ENCODE results near the gene MAP3K7. TPM values are rescaled to one million over a fixed set of nuclear protein-coding genes. Genes with fewer than 3 reads are reported as not detected.
A peak's percentile ranks its signal among the peaks of the same experiment; 100 is the strongest.

Gene MAP3K7
- 30.8 TPM for total RNA-seq (ENCODE audit: insufficient read depth, low replicate concordance)

DNA sequence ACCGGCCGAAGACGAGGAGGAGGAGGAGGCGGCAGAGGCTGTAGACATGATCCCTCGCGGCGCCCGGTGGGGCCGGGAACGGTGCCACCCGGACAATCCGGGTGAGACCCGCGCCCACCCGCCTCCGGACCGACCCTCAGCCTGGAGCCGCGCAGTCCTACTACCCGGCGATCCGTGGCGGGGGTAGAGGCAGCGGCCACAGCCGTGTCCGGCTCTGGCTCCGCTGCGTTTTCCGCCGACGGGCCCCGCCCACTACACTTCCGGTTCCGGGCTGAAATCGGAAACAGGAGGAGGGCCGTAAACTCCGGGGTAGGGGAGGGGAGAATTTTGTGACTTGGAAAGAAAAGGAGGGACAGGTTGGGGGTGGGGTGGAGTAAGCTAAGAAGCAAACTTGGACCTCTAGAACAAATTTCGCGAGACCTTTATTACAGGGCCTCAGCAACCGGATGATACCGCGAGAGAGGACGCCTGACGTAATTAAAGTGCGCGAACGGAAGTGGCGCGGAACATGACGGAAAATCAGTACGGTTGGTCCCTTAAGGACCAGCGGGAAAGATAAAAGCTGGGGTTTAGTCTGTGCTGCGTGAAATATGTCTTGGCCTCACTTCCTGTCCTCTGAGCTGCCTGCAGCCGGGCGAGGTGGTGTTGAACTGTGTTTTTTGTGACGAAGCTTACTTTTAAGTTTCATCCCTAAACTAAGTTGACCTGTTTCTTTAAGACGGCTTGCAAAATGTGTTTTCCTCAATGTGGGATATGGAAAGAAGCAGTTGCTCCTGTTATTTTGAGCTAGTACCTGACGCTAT lies at the start of gene MAP3K7:
TSS of gene MAP3K7 (minus strand) at position 237 of the 803 bp plus-strand sequence. CDS start at position 48, 189 bp downstream.
- peak; percentile 99 for DNase-seq (ENCODE audit: low spot score)

DNA sequence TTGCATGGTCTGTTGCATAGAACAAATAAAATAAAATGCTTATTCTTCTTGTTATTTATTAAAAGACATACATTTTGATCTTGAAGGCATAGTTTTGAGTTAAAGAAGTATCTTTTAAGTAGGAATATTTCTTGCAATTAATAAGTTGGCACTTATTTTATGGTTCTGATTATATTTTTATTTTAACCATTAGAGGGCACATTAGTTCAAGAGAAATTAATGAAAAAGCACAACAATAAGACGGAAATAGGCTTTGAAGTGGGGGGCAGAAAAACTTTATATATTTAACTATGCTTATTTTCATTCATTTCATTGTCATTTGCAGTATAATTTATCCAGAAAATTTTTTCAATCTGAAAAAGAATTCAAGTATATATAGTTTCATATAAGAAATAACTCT lies 44.2 kb upstream of the MAP3K7 start:
- no peak for DNase-seq (ENCODE audit: low spot score)

DNA sequence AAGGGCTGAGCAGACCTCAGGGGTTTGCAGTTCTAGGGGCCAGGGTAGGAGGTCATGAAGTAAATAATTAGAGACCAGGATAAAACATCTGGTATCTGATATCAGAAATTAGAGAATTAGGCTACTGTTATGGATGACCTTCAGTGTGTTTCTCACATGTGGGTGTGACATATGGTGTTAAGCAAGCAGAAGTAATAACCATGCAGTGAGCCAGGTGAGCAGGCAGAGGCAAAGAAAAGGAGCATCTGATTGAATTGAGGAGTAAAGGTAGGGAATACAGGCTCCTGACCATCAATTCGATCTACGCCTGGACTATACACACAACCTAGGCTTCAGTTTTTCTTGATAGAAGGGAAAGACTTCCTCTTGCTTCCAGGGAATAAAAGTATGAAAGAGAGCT lies 34.7 kb upstream of the MAP3K7 start:
- no peak for DNase-seq (ENCODE audit: low spot score)

DNA sequence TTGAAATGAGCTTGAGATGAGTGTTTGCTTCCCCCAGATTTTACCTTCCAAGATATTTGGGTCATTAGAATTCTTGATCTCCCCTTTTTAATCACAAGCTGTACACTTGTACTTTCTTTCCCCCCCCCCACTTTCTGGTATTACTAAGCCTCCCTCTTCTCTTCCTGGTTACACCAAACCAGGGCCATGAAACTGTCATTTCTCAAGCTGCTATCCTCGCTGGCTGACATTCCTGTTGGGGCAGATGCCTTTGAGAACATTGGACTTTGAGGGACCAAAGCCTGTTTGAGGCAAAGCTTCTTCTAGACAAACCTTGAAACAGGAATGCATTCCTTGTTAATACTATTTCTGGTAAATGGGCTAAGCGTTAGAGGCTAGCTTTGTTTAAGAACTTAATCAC lies 32.3 kb upstream of the MAP3K7 start:
- no peak for DNase-seq (ENCODE audit: low spot score)

DNA sequence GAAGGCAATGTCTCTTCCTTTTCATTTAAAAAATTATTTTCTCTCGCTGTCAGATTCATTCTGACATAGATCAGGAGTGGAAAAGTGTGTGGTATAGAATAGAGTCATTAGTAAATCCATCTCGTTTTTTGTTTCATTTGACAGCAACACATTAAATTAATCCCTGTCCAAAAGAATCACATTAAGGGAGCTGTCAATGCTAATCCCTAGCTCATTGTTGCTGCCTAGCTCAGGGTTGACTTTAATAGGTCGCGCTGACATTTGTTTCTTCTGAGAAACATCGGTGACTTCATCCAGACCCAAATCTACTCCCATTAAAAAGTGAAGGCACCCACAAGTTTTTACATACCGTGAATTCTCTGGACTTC lies 25.4 kb upstream of the MAP3K7 start:
- no peak for DNase-seq (ENCODE audit: low spot score)

DNA sequence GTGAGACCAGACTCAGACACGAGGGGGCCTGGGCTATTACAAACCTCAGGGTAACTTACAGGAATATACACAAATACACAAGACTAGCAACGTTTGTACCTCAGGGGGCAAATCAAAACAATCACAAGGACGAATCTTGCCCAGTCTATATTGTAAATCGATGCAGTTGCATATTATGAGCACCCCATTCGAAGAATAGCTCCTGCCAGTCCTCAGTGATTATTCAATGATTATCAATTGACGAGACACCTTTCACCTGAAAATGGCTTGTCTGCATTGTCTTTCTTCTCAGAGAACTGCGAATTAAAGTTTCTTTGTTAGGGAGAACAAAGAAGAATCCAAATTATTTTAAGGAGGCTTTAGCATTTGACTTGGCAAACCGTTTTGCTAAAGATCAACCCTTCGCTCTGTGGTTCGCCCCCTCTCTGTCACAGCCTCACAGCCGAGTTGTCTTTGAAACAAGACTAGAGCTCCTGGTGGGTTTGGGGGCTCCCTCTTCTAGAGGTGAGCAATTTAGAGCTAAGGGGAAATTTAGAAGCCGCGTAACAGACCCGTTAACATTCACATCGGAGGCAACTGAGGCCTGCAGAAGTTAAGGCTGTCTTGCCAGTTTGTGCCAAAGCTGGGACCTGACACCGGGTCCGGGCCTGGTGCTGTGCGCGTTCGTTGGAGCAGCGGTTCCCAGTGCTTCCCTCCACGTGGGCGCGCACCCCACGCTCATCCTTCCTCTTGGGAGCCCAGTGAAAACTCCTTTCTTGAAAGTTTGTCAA lies 24.9 kb upstream of the MAP3K7 start:
- DNase-seq (ENCODE audit: low spot score): no peak

DNA sequence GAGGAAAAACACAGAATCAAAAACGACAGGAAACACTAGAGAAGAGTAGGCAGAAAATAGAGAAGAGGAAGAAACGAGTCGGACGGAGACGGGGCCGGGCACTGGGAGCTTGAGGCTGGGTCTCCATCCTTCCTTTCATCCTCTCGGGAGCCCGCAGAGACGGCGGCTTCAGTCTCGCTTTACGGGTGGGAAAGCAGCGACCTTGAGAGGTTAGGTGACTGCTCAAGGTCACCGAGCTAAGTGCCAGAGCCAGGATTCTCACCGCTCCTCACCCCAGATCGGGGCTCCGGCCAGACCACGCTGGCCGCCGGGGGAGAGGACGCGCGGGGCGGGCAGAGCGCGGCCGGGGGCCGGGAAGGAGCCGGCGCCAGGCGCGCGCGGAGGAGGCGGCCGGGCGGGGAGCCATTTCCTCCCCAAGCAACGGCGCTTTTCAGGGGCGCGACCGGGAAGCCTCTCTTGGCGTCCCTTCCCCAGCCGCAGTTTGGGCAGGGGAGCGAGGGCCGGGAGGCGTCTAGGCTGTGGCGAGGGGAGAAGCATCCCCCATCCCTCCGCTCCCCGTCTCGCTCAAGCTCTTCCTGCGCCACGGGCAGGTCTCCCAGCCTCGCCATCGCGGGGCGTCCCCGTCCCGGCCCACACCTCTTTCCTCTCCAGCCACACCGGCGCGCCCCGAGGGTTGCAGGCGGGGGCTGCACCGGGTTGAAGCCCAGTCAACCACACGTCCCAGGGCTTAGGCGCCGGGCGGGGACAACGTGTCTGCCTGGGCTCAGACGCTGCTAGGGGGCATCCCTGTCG lies 24.1 kb upstream of the MAP3K7 start:
- DNase-seq (ENCODE audit: low spot score): peak; percentile 57

DNA sequence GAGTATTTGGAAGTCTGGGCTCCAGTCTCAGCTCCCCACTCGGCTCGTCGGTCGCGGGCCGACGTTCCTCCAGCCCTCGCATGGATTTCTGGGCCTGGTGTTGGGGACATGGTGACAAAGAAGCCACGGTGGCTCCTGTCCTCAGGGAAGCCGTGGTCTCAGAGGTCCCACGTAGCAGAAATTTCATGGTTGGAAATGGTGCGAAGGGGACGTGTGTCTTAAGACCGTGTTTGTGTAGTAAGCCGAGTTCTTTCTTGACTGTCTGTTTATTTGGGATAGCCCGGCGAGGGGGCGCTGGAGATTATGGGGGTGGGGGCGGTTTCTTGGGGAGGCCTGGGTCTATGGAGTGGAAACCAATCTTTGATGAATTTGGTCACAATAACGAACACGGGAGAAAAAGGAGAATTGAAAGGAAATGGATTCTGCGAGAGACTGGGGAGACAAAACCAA lies 23.5 kb upstream of the MAP3K7 start:
- peak; percentile 18 for DNase-seq (ENCODE audit: low spot score)

DNA sequence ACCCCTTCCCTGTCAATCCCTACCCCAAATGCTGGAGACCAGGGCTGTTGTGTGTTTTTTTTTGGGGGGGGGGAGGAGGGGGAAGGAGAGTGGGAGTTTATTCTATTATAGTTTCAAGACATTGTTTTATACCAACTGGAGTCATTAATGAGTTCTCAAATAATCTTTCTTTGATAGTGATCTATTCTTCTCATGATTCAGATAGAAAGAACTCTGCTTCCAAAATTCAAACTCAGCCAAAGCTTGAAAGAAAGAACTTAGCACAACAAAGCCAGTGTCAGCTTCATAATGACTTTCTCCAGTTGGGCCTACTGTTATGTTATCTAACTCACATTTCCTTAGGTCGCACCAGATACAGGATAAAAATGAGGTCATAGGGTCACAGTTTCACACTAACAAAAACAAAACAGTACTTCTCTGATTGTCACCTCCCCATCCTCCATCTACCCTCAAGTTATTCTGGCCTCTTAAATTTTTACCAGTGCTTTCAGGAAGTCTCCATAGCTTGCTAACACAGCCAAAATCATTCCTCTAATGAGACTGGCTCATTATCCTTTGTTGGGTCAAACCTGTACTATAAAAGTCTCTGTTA lies 19.0 kb upstream of the MAP3K7 start:
- DNase-seq (ENCODE audit: low spot score): no peak

DNA sequence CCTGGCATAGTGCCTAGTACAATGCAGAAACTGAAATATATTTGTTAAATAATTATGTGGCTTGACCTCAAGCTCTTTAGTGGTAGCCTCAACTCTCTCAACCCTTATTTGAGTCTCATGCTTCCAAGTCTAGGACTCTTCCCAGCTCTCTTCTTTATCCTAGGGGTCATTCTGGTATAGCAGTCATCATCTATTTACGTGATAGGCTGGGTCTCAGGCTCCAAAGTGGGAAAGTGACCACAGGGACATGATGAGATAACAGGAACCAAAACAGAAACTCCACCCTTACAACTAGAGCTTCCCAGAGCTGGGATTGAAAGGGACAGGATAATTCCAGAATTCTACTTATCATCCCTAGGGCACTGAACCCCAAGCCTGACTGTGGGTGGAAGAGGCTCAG lies 17.7 kb upstream of the MAP3K7 start:
- DNase-seq (ENCODE audit: low spot score): no peak

DNA sequence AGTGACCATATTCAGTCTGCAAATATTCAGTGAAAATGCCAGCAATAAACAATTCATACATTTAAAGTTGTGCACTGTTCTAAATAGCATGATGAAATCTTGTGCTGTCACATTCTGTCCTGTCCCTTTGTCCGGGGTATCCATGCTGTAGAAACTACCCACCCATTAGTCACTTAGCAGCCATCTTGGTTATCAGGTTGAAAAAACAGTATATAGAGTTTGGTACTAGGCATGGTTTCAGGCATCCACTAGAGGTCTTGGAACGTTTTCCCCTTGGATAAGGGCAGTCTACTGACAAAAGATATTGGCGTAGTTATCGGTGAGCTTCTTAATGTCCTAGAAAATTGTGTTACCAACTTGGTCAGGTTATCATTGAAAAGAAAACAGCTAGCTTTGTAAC lies 12.3 kb upstream of the MAP3K7 start:
- DNase-seq (ENCODE audit: low spot score): no peak

DNA sequence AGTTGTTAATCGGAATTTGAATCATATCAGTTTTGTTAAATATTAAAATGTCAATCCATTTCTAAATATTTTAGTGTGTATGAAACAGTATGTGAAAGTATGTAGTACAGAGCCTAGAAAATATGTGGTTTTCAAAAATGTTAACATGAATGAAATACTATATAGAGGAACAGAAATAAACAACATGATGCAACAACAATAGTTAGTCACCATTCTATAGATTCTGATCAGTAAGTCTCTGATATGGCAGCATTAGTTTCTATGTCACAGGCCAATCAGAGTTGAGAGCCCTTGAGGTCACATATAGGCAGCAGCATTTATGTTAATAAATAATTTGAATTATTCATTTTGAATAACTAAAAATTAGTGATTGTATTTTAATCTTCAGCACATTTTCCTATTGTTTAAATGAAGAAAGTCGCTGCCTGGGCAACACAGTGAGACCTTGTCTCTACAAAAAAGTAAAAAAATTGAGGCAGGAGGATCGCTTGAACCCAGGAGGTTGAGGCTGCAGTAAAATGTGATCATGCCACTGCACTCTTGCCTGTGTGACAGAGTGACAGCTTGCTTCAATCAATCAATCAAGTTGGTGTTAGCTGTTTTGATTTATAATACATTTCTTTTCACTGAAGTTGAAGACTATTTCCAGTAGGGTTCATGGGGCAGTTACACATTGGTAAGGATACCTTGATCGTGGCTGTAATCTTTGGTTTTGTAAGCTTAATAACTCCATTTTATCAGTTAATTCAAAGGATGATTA lies 11.5 kb upstream of the MAP3K7 start:
- no peak for DNase-seq (ENCODE audit: low spot score)

DNA sequence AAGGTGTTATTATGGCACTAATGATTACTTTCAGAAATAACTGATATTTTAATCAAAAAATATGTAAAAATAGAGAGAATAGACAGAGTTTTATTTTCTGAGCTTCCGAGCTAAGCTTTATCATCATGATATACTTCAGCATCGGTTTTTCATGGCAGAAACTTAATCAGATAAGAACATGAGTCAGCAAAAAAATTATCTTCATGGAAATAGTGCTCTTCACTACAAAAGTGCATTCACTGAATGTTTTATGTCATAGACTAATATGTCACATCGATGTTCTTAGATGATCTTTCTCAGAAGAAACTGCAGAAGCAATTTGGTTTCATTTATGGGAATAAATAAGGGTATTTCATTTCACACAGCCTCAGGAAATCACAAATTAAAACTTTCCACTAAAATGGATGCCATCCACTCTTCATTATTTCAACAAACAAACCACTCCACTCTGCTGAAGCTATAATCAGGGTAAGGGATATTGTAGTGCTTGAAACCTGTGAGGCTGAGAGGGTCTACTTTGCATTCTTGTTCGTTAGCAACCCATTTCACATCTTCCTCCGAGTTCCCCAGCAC lies 10.2 kb upstream of the MAP3K7 start:
- no peak for DNase-seq (ENCODE audit: low spot score)

DNA sequence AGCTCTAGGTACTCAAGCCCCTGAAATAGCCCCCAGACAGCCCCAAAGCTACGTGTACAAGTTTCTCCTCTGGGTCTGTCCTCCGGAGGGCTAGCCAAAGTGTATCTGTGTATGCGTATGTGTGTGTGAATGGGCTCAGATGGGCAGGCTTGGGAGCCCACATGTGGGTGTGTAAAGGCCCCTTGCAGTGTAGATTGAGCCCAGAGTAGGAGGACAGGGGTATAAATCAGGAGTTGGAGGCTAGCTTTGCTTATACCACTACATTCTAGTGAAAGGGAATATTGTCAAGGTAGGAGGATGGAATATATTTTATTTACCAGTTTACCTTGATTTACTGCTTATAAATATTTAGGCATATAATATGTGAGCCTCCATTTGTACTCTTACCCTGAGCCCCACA lies 9.0 kb upstream of the MAP3K7 start:
- DNase-seq (ENCODE audit: low spot score): no peak

DNA sequence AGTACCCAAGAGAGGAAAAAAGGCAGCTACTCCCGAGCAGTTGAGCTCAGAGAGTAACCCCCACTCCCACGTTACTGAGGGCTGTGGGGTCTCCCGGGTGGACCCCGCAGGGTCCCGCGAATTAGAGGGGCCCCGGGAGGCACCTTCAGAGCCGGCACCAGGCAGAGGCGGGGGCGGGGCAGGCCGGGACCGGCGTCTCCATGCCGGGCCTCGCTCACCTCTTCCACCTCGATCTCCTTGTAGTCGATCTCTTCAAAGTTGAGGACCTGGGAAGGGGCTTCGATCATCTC lies 381 bp downstream of the MAP3K7 start:
- no peak for DNase-seq (ENCODE audit: low spot score)

DNA sequence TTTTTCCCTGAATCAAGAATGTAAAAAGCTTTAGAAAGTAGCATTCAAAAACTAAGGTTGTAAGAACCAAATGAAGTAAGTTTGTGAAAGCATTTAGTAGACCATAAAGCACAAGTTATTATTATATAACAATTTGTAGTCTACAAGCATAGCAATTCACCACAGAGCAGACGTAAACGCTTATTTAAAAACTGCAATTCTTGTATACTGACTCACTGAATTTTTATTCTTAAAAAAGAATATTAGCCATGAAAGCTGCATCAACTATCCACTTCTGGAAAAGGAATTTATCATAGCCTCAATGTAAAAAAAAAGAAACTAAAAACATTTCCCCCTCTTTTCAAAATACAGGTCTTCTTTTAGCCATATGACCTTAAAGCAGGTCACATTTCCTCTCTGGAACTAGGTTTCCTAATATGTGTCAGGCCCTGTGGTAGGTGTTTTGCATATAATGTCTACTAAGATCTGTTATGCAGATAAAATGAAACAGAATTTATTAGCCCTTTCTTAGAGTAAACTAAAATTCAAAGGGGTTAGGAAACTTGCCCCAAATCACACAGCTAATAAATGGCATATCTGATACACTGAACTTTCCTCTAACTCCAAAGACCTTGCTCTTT lies 2.1 kb downstream of the MAP3K7 start:
- no peak for DNase-seq (ENCODE audit: low spot score)

DNA sequence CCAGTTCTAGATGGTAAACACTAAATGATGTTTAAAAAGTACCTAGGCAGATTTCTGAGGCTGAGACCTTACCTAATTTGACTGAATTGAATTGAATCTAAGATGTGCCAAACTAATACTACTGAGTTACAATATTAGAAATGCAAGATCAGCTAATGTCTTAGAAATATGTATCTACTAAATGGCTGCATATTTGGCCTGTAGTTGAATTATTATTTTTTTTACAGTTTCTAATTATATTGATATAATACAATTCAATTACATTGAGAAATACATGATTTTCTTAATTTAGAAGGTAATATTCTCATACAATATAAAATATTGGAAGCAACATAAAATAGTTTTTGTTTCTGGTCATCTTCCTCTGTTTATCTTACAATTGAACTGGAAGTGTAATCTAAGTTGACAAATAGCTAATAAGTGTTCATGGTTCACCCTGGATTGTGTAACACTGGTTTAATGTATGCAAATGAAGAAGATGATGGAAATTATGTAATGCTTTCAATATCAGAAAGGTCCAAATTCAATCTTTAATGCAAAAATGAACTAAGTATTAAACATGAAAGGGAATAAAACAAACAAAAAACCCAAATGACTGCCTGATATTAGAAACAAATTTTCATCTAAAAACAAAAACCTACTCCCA lies 2.9 kb downstream of the MAP3K7 start:
- no peak for DNase-seq (ENCODE audit: low spot score)

DNA sequence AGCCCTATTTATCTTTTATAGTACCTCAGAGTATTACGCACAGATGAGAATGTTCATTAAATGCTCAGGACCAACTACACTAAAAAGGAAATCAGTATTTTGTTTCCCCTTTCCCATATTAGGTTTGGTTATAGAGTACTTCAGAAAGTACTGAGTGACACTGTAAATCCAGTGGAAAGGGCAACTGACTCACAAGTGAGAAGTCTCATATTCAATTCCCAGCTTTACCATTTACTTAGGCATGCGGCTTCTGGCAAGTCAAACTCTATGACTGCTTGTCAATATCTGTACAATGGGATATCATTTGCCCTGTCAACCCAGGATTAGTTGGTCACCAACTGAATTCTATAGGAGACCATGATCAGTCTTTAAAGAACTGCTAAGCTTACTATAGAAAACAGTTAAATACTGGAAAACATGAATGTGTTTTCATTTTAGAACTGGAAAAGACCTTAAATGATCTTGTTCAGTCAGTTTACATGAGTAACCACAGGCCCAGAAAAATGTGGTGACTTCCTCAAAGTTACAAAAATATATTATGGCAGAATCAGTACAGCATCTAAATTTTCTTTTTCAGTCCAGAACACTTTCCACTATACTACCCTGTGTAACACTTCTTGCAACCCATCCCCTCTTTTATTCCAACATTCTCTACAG lies 3.6 kb downstream of the MAP3K7 start:
- no peak for DNase-seq (ENCODE audit: low spot score)

DNA sequence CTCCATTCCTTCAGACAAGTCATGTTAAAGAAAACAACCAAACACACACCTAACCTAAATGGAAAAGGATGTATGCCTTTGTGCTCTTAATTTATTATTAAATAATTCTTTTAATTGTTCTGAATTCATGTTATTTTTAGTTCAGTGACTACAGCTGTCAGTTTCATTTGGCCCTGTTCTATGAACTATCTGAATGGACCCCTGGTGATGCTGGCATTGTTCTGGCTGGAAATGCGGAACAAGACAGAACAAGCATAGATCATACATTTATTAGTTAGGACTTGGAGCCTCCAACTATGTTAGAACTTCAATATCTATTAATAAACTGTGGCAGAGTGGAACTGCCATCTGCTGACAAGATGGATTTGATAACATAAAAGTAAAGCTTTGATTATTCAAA lies 5.7 kb downstream of the MAP3K7 start:
- no peak for DNase-seq (ENCODE audit: low spot score)
